ENCODE measurements around the gene GRK5. TPM values are rescaled to one million over a fixed set of nuclear protein-coding genes. Genes with fewer than 3 reads are reported as not detected.

Gene GRK5
- total RNA-seq, 2 donors from 2014 or later: 4.8 to 10.6 TPM

DNA sequence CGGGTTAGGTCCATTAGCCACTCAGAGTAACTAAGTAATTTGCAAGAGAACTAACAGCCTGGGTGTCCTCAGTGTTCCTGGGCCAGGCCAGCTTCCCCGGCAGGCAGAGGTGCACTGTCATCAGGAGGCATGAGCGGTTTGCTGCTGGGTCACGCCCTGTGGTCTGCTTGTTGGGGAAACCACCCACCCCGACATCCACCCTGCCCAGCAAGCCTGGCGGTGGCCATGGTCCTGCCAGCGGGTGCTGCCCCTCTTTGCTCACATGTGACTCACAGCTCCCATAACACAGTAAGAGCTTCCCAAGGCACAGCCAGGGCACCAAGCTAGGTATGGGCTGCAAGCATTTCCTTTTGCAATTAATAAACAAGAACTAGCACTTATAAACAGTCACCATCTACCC lies 259.3 kb downstream of the GRK5 start:
- no peaks in the 10 kb centered on the region for H3K9me3 ChIP-seq
- H3K27me3 ChIP-seq (replicated peaks; ENCODE audit: insufficient read depth): no peaks in the 10 kb centered on the region
- WGBS: 66% methylated on average over 7 of the region's 7 CpGs
- no peak overlapping the region for H3K4me3 ChIP-seq
- TF ChIP-seq POLR2AphosphoS5 (IDR thresholded peaks at IDR 0.05): no peak
- TF ChIP-seq POLR2A (IDR thresholded peaks at IDR 0.05): no peak
- TF ChIP-seq, protein P1, sequence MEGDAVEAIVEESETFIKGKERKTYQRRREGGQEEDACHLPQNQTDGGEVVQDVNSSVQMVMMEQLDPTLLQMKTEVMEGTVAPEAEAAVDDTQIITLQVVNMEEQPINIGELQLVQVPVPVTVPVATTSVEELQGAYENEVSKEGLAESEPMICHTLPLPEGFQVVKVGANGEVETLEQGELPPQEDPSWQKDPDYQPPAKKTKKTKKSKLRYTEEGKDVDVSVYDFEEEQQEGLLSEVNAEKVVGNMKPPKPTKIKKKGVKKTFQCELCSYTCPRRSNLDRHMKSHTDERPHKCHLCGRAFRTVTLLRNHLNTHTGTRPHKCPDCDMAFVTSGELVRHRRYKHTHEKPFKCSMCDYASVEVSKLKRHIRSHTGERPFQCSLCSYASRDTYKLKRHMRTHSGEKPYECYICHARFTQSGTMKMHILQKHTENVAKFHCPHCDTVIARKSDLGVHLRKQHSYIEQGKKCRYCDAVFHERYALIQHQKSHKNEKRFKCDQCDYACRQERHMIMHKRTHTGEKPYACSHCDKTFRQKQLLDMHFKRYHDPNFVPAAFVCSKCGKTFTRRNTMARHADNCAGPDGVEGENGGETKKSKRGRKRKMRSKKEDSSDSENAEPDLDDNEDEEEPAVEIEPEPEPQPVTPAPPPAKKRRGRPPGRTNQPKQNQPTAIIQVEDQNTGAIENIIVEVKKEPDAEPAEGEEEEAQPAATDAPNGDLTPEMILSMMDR (IDR thresholded peaks at IDR 0.05): no peak
- no peaks in the 10 kb centered on the region for H3K4me1 ChIP-seq (replicated peaks)
- H3K27ac ChIP-seq: no peak overlapping the region
- intact Hi-C loops (cut with DNase I): no loop called here
- H3K36me3 ChIP-seq: no peaks in the 10 kb centered on the region
- no peak for DNase-seq (ENCODE audit: low spot score)

DNA sequence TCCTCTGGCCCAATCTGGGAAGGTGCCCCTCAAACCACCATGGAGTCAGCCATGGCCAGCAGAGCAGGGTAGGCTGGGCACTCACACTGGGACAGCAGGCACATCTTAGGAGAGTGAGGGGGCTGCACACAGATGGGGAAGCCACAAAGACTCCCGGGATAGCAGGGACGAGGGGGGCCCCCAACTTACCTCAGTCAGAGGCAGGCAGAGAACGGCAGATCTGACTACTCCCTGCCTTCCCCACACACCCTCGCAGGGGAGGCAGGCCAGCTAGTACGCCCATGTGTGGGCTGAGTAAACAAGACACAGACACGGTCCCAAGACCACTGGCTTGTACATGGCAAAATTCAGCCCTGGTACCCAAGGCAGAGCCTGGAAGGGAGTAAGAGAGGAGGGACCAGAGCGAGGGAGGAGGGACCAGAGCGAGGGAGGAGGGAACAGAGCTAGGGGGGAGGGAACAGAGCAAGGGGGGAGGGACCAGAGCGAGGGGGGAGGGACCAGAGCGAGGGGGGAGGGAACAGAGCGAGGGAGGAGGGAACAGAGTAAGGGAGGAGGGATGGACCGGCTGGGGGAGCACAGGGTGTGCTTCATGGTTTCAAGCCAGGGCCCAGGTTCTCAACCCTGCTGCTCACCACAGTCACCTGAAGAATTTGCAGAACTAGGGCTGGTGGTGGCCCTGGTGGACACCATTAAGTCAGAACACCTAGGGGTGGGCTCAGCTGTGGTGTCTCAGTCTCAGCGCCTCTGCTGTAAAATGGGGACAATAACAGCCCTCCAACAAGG lies 261.4 kb downstream of the GRK5 start:
- H3K4me1 ChIP-seq (replicated peaks): no peaks in the 10 kb centered on the region

DNA sequence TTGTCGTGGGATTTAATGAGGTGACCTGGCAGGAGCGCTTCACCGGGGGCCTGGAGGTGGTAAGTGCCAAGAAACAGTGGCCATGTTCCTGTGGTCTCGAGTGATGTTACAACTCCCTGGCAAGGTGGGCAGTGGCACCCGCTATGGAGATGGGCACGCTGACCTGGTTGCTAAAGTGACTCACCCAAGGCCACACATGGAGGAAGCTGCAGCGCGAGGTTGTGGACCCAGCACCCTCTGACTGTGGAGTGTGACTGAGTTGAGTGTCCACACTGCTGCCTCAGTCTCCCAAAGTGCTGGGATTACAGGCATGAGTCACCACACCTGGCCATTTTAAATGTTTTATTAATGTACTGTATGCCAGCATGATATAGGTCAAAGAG lies 261.9 kb downstream of the GRK5 start:
- 88% methylated on average over 8 of the region's 8 CpGs for WGBS
- TF ChIP-seq, protein P1 (IDR thresholded peaks at IDR 0.05): no peak
- TF ChIP-seq POLR2A (IDR thresholded peaks at IDR 0.05) (no peak), POLR2AphosphoS5 (IDR thresholded peaks at IDR 0.05) (no peak)
- Histone ChIP-seq H3K4me1 (replicated peaks) (no peaks in the 10 kb centered on the region), H3K9me3 (no peaks in the 10 kb centered on the region), H3K4me3 (no peak overlapping the region), H3K27ac (no peak overlapping the region), H3K36me3 (no peaks in the 10 kb centered on the region), H3K27me3 (replicated peaks; ENCODE audit: insufficient read depth) (no peaks in the 10 kb centered on the region)
- no peak for DNase-seq (ENCODE audit: low spot score)
- intact Hi-C loops (cut with DNase I): no loop called here

More for the DNA sequence above, 261.4 kb downstream of the GRK5 start:
- intact Hi-C loops (cut with DNase I): no loop called here
- Histone ChIP-seq H3K36me3 (no peaks in the 10 kb centered on the region), H3K4me3 (no peak overlapping the region), H3K27ac (no peak overlapping the region), H3K9me3 (no peaks in the 10 kb centered on the region), H3K27me3 (replicated peaks; ENCODE audit: insufficient read depth) (no peaks in the 10 kb centered on the region)
- 66% methylated on average over 11 of the region's 13 CpGs for WGBS
- no peak for DNase-seq (ENCODE audit: low spot score)
- no peak for TF ChIP-seq POLR2AphosphoS5 (IDR thresholded peaks at IDR 0.05)
- no peak for TF ChIP-seq POLR2A (IDR thresholded peaks at IDR 0.05)
- TF ChIP-seq, protein P1 (IDR thresholded peaks at IDR 0.05): no peak

DNA sequence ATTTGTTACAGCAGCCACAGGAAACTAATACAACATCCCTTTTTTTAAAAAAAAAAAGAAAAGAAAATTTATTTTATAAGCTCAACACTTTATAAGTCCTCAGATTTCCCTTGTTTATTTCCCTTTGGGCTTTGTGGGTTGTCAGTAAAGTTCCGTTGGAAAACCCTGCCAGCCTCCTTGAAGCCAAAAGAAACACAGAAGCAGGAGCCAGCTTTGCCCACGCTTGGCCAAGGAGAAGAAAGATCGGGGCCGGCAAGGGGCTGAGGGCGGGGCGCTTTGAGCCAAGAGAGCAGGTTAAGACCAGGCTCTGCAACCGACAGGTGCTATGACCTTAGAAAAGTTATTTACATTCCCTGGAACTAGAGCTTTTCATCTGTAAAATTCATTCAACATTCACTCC lies 262.5 kb downstream of the GRK5 start:
- TF ChIP-seq POLR2AphosphoS5 (IDR thresholded peaks at IDR 0.05): no peak
- TF ChIP-seq POLR2A (IDR thresholded peaks at IDR 0.05): no peak
- TF ChIP-seq, protein P1 (IDR thresholded peaks at IDR 0.05): no peak

More for the DNA sequence above, 262.5 kb downstream of the GRK5 start:
- no peak for DNase-seq (ENCODE audit: low spot score)
- Histone ChIP-seq H3K27me3 (replicated peaks; ENCODE audit: insufficient read depth) (no peaks in the 10 kb centered on the region), H3K4me1 (replicated peaks) (no peaks in the 10 kb centered on the region), H3K36me3 (no peaks in the 10 kb centered on the region), H3K9me3 (no peaks in the 10 kb centered on the region), H3K27ac (no peak overlapping the region), H3K4me3 (no peak overlapping the region)
- 30% methylated on average over 7 of the region's 7 CpGs for WGBS
- intact Hi-C loops (cut with DNase I): no loop called here

Data from prostate gland (tissue), 2 donors.